ENCODE measurements around the gene SRGAP2. TPM values are rescaled to one million over a fixed set of nuclear protein-coding genes. Genes with fewer than 3 reads are reported as not detected.
"Not testable (repeated sequence)": the region's sequence is repeated elsewhere in the genome, so short reads cannot be mapped to it uniquely, and the experiment has no call there.

The SRGAP2 gene
- total RNA-seq, 1 donor from 2014 or later: 122 TPM

DNA sequence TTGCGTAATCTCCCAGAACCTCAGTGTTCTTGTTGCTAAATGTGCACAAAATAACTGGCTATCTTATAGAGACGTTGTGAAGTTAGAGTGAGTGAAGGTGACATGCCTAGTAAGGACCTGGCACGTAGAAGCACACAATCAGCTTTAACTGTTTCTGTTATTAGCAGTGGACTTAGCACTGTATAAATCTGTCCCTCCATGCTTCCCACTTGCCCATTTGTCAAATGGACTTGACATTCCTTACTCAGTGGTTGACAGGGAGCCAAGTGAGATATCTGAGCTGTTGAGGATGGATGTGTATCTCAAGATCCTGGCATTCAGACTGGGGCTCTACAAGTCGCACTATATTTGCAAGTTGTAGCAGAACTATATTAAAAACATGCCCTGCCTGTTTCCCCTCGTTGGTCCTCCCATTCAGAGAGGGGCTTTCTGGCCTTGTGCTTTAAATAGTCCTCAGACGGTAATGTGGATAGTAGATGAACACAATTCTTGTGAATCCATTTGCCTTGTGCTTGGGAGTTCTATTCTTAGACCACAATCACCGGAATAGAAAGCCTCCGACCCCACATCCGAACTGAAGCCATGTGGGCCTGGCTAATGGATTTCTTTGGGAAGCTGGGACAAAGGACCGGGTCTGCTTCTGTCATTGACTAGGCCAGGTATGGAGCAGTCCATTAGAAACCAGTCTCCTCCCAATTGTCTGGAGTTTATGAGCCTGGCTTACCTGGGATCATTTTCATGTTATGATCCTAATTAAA lies 43.0 kb downstream of the SRGAP2 start:
- H3K4me1 Mint-ChIP-seq (ENCODE audit: low read depth); H3K36me3 Mint-ChIP-seq (ENCODE audit: low read depth); intact Hi-C loops (cut with micrococcal nuclease); H3K4me3 Mint-ChIP-seq; H3K9me3 Mint-ChIP-seq; DNase-seq (ENCODE audit: low spot score); H3K27ac Mint-ChIP-seq; H3K27me3 Mint-ChIP-seq (ENCODE audit: insufficient read depth): not testable (repeated sequence)

DNA sequence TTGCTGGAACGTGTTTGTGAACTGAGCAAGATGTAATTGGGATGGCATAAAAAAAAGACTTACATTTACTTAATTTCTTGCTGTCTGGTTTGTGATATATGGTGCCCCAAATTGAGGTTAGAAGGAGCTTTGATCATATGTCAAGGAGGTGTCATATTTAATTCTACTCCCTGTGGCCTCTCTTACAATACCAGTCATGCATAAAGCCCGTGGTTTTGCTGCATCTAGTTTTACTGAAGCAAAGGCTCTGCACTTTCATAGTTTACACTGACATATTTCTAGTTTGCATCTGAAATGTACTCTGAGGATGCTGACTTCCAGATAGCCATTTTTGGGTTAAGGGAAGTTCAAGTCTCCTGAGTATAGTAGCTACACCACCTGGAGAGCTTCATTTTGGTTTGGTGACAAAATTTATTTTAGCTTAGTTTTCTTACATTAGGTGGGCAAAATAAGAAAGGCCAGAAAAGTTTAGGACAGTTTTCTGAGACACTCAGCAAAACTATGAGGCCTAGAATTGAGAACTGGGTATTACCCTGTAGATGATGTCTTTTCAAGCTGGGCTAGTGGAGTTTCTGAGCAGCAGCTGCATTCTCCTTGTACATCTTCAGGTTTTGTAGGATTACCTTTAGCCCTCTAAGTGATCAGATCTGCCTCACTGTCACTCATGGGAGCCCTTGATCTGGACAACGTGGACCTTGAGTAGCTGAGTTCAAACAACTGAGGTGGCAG lies 47.8 kb downstream of the SRGAP2 start:
- DNase-seq (ENCODE audit: low spot score); H3K27me3 Mint-ChIP-seq (ENCODE audit: insufficient read depth); H3K9me3 Mint-ChIP-seq: not testable (repeated sequence)

DNA sequence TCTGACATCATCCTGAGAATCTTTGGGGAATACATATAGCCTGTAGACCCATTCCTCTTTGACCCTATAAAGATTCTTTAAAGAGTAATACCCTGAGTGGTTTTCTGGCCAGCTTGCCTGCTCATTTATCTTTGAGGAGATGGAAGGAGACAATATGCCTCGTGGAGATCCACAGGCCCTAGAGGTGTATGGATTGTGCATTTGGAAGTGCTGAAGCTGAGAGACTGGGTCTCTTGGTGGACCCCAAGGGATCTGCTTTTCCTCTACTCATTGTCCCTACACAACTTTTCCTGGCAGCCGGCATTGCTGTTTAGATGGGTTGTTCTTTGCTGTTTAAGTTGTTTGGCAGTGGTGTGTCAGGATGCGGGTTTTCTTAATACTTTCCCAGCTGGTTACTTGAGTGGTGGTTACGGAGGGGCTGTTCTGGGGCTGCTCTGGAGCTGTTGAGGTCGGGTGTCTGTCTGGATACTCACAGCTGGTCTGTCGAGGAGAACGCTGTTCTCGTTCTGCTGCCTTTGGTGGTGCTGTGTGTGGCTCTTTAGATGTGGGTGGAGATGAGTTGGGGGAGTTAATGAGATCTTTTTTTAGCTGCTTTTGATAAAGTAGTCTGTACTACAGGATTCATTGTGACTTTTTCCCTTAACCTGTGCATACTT lies 49.5 kb downstream of the SRGAP2 start:
- intact Hi-C loops (cut with micrococcal nuclease); H3K9me3 Mint-ChIP-seq; H3K4me1 Mint-ChIP-seq (ENCODE audit: low read depth); H3K36me3 Mint-ChIP-seq (ENCODE audit: low read depth); H3K27me3 Mint-ChIP-seq (ENCODE audit: insufficient read depth); H3K27ac Mint-ChIP-seq; DNase-seq (ENCODE audit: low spot score); H3K4me3 Mint-ChIP-seq: not testable (repeated sequence)

More for the DNA sequence above, 47.8 kb downstream of the SRGAP2 start:
- H3K4me1 Mint-ChIP-seq (ENCODE audit: low read depth); intact Hi-C loops (cut with micrococcal nuclease); H3K27ac Mint-ChIP-seq; H3K4me3 Mint-ChIP-seq; H3K36me3 Mint-ChIP-seq (ENCODE audit: low read depth): not testable (repeated sequence)

Other genes starting within 250 kb of the SRGAP2 start
- gene RAB7B, start 200.1 kb upstream of the SRGAP2 start, total RNA-seq: not detected in 2 replicates
- not detected in 2 replicates for gene CTSE, start 179.6 kb upstream of the SRGAP2 start, total RNA-seq
- gene RHEX, start 150.4 kb upstream of the SRGAP2 start, total RNA-seq: not detected in 2 replicates
- not detected in 2 replicates for gene AVPR1B, start 86.2 kb upstream of the SRGAP2 start, total RNA-seq
- gene FAM72A, start 702 bp upstream of the SRGAP2 start, total RNA-seq: 32.3 and 34.0 TPM in 2 replicates

Data from activated T-helper 1 cell treated with anti-CD3 and anti-CD28 coated beads, Interleukin-12 subunit alpha, Interleukin-12 subunit beta, Interleukin-2, Interleukin-4 antibody, amounts not matched to agents 30 ng/mL and 10 ng/mL and 1 ng/mL, durations not matched to agents 14 hours and 24 hours and 36 hours (primary cell).